ENCODE data around the gene NRG3.

GRCh38 chr10:83012866-83013265 lies 1137.9 kb downstream of the NRG3 start:
- TF ChIP-seq JUN (IDR thresholded peaks at IDR 0.05; ENCODE audit: low read depth, low read length) (no peak), POLR2A (IDR thresholded peaks at IDR 0.05; ENCODE audit: control extremely low read depth in 1 of 2, low read depth in 2 of 2, low read length in 2 of 2) (no peak), EZH2 (IDR thresholded peaks at IDR 0.05; ENCODE audit: low read depth, low read length, severe bottlenecking) (no peak), SUZ12 (IDR thresholded peaks at IDR 0.05; ENCODE audit: low read length) (no peak), CBX5 (IDR thresholded peaks at IDR 0.05; ENCODE audit: low read depth, low read length) (no peak), FOSL1 (IDR thresholded peaks at IDR 0.05; ENCODE audit: insufficient read depth, low read depth, low read length) (no peak), CTCF (IDR thresholded peaks at IDR 0.05; ENCODE audit: control extremely low read depth in 1 of 3, insufficient read depth in 1 of 3, low read depth in 1 of 3, low read length in 3 of 3) (no peak), EP300 (IDR thresholded peaks at IDR 0.05; ENCODE audit: borderline replicate concordance in 1 of 2, low read depth in 2 of 2, low read length in 2 of 2) (no peak), ASH2L (IDR thresholded peaks at IDR 0.05; ENCODE audit: low read length) (no peak)
